ENCODE results near the gene IL10RA.

The IL10RA gene

GRCh38 chr11:118048472-118049370, 62.5 kb downstream of the IL10RA start:
- DNase-seq: no peak

DNA sequence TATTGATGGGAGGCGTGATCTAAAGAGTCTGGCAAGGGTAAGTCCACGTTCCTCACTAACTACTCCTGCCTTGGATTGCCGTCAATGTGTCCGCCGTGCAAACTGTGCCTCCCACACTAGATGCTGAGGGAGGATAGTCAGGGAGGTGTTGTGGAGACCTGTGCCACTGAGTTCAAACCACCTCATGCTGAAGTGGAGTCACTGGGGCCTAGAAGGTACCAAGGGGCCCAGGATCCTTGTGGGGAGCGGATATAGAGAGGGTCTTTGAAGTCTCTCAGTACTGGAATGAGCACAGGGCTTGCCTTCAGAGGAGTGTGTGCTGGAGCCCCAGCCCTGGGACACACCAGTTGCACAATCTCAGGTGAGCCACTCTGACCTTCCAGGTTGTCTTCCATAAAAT, 63.6 kb downstream of the IL10RA start:
- no peak for DNase-seq

GRCh38 chr11:118050208-118050891, 64.2 kb downstream of the IL10RA start:
- no peak for DNase-seq
